HG02759 (cell line): ENCODE data around the gene PLEKHH1.

Experiments used
- ATAC-seq: cut with Tn5 transposase; IDR thresholded peaks from one replicate; pipeline ENCODE4 v1.9.1; 2021; ENCODE audit warnings: mild to moderate bottlenecking, moderate library complexity; ENCODE audit not compliant: unreplicated experiment

PLEKHH1 gene

DNA sequence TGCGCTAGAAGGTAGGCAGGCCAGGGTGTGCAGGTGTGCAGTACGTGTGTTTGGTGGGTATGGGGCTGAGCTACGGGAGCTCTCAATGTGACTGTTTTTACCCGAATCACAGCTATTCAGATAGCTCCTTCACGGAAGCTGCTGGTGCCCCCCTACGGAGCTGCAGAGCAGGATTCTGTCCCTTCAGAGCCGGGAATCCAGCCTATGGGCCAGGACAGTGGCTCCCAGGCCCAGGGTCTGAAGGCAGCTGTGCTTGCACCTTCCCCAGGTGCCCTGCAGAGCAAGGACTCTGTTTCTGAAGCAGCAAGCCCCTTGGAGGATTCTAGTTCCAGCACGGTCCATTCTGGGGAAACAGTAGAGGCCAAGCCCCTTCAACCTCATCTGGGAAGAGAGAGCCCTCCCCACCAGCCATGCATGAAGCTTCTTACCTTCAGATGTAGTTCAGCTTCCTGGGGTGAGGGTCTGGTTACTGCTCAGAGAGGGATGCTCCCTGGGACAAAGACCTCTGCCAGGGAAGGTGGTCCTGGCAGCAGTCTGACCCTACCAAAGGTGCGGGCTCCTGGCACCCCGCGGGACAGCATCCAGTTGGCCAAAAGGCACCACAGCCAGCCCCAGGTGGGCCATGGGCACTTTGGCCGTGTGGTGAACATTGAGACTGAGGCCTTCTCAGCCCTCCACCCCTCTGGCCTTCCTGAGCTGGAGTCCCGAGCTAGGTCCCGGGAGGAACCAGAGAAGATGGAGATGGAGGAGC lies 29.1 kb downstream of the PLEKHH1 start:
- no peak for ATAC-seq

DNA sequence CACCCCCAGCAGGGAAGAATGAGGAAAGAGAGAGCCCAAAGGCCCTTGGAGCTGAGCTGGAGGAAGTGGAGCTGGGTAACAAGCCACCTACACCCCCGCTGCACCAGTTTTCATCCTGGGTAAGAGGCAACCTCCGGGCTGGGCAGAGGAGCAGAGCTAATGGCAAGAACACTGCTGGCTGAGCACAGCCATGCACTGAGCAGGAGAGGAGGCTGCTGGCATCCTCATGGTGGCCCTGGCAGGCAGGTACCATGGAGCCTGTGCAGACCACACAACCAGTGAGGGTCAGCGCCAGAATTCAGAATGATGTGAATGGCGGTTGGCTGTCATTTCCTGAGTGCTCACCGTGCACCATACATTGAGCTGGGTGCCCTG lies 29.7 kb downstream of the PLEKHH1 start:
- no peak for ATAC-seq

DNA sequence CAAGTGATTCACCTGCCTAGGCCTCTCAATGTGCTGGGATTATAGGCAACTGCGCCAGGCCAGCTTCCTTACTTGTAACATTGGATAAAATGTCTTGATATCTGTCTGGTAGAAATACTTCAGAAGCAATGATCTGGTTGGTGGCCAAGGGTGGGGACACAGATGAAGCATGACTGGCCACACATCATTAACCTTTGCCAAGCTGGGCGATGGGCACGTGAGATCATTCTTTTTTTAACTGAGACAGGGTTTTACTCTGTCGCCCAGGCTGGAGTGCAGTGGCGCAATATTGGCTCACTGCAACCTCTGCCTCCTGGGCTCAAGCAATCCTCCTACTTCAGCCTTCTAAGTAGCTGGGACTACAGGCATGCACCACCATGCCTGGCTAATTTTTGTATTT lies 31.1 kb downstream of the PLEKHH1 start:
- no peak for ATAC-seq

DNA sequence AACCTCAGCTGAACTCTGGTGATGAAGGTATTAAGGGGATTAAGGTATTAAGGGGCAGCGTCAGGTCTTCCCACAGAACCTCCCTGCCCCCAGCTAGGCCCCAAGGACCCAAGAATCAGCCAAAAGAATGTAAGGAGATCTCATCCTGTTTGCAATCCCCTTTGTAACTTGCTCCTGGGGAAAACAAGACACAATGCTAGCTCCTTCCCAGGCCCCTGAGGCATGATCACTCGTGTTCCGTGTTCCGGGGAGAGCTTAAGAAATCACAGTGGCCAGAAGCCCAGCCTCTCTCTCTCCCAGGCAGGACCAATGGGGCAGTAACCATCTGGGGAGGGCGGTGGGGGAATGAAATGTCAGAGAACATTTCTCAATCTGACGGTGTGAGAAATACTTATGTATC lies 33.8 kb downstream of the PLEKHH1 start:
- ATAC-seq: no peak

DNA sequence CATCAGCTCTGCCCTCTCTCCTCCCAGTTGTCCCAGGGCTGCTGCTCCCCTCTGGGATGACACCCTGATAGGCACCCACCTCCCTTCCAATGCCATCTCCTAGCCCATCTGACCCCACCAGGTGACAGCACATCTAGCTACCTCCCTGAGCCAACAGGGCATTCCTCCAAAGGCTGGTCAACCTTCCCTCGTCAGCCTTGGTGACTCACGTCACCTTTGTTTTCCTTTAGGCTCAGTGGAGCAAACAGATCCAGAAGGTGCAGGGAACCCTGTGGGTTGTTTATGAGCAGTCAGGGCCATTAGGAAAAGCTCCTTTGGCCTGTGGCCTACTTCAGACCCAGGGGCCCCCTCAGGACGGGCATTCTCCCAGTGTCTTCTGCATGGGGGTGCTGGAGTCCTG lies 34.6 kb downstream of the PLEKHH1 start:
- no peak for ATAC-seq

DNA sequence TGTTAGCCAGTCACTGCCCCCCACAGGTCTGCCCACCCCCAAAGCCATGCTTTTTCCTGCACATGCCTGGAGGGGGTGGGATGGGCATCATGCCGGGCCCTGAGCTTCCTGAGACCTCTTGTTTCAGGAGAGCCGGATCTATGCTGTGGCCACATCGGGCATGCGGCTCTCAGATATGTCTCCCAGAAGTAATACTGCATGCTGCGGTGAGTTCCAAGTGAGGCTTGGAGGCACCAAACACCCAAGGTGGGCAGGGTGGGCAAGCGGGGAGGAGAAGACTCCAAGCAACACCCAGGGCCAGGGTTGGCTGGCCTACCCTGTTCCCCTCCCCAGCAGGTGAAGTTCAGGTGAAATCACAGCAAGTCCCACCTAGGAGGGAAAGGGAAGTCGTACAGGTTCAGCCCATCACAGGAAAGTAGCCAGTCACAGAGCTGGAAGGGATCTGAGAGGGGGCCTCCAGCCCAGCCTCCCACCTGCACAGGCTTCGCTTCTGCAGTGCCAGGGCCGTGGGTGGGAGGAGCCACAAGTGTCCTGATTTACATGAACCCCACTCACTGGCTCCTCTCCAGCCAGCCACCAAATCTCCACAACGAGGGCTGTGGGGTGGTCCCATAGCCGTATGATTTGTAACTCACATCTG lies 36.0 kb downstream of the PLEKHH1 start:
- ATAC-seq: no peak

DNA sequence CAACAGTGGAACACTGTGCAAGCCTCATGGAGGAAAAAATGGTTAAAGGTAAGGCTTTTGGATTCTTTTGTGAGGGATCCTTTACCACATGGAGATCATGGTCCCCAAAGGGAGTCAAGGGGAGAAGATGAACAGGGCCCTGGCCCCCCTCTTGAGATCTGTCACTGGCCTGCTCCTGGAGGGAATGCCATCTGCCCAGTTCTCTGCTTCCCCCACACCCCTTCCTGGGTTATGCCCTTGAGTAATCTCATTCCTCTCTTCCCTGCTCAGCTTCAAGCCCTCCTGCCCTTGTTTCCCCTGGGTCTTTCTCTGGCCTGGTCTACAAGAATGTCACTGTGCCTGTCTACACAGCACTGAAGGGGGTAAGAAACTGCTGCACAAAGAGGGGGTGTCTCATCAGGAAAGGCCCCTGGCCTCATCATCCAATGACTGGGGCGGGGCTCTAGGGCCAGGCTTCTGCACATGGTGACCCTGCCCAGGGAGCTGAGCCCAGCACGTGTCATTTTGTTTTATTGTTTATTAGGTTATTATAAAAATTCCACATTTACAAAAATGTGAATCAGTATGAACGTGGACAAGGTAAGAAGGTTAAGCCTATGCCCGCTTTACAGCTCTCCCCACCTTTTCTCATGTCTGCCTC lies 36.7 kb downstream of the PLEKHH1 start:
- ATAC-seq: no peak

DNA sequence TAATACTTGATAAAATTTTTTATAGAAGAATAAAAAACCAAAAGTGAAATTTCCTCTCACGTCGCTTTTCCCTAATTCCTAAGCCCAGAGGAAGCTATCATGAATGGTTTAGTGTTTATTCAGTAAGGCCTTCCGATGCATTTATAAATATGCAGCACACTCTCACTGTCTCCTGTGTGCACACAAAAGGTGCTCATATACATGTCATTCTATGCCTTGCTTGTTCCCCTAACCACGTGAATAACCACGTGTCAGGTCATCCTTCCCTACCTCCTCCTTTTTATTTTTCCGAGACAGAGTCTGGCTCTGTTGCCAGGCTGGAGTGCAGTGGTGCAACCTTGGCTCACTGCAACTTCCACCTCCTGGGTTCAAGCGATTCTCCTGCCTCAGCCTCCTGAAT lies 37.4 kb downstream of the PLEKHH1 start:
- no peak for ATAC-seq

DNA sequence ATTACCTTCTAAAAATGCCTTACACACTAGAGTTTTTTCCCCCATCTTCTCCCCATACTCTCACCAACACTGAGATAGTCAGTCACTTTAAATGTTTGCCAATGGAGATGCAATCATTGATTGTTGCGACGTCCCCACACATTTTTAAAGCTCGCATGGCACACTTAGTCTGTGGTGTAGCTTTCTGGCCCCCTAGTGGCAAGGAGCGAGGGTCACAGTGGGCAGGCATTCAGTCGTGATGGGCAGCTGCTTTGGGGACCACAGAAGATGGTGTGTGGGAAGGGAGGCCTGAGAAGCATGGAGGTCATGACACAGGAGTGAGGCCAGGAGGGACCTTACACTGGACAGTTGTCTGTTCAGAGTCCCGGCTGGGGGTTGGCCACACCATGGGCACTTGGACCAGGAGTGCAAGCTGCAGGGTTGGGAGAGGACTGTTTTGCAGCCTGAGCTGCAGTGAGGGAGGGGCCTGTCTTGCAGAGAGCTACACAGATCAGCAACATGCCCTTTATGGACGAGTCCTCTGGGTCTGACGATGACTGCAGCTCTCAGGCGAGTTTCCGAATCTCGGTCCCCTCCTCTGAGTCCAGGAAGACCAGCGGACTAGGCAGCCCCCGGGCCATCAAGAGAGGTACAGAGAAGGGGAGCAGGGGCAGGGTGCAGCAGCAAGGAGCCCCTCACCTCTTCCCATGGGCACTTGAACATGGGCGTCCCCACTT lies 38.3 kb downstream of the PLEKHH1 start:
- peak; percentile 82 for ATAC-seq

DNA sequence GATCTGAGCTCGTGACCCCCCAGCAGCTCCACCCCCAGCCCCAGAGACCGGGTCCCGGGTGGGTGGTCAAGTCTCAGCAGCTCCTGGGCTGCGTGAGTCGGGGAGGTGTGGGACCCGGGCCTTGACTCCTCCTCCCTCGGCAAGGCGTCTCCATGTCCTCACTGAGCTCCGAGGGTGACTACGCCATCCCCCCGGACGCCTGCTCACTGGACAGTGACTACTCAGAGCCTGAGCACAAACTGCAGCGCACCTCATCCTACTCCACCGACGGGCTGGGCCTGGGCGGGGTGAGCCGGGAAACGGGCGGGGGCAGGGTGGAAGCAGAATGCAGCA lies 38.9 kb downstream of the PLEKHH1 start:
- no peak for ATAC-seq

DNA sequence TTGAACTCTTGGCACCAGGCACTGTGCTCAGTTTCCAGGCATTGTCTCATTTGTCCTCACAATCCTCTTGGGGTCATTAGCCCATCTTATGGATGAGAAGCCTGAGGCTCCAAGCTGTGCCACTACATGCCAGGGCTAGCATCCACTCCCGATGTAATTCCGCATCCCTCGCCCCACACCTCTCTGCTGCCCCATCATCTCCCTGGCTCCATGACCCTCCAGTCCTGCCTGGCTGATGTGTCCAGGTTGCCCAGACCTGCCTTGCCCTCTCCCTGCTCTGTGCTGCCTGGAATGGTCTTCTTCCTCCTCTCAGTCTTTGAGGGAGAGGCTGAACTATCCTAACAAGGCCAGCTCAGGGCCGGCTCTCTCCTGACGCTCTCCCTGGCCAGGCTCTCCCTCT lies 39.5 kb downstream of the PLEKHH1 start:
- no peak for ATAC-seq

DNA sequence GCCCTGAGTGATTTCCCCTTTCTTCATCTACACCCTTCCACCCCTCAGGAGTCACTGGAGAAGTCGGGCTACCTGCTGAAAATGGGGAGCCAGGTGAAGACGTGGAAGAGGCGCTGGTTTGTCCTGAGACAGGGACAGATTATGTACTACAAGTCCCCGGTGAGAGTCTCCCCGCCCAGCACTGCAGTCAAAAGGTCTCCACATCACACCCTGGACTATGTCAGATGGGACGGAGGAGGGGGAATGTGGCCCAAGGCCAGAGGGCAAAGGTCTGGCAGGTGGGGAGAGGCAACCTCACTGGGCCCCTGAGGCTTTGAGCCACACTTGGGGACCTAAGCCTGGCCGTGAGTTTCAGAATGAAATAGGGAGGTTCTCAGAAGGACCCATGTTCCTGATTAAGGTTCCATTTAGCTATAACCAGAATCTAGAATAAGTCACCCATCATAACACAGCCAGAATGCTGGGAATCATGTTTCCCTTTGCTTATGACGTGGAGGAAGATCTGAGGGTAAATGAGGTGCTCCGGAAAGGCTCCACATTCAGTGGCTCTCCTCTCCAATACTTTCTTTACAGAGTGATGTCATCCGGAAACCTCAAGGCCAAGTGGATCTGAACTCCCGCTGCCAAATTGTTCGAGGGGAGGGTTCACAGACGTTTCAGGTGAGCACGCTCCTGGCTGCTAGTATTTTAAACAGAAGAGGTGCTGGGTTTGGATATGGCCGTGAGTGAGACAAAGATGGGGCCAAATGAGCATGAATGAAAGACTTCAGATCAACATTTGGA lies 40.3 kb downstream of the PLEKHH1 start:
- no peak for ATAC-seq

DNA sequence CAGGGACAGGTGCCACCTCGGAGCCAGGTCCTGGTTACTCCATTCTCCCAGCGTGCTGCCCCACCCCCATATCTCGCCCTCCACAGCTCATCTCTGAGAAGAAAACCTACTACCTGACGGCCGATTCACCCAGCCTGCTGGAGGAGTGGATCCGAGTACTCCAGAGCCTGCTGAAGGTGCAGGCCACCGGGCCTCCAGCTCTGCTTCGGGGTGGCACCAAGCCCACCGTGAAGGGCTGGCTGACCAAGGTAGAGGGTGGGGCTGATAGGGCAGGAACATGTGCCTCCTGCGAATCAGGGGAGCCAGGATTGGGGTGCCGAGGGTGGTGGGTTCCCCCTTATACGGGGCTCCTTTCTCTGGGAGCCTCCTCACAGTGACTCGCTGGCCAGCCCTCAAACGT lies 41.1 kb downstream of the PLEKHH1 start:
- no peak for ATAC-seq

DNA sequence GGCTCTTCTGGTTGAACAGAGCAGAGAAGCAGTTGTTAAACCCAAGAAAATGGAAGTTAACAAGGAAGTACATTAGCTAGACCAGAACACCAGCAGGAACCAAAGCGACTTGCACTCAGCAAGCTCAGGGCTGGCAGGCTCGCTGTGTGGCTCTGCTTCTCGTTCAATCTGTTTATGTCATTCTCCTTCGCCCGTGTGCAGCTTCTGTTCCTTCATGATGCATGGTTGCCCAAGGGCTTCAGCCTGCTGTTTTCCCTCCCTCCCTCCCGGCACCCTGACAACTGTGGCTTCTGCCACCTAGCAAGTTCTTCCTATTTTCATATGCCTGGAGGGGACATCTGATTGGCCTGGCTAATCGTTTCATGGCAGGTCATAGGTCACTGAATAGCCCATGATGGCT lies 41.7 kb downstream of the PLEKHH1 start:
- no peak for ATAC-seq

DNA sequence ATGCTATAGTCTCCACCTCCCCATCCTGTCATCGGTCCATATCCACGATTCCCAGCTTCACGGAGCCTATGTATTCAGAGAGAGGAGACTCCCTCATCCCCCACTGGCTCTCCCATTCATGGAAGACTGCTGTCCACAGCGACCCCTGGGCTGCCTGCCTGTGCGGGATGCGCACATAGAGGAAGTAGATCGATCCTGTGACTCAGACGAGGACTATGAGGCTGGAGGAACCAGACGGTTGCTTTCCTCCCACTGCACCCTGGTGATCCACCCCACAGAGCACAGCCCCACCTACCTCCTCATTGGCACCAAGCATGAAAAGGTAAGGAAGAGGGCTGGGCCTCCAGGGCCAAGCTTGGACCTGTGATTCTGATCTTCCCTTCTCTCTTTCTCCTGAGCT lies 42.6 kb downstream of the PLEKHH1 start:
- ATAC-seq: no peak

DNA sequence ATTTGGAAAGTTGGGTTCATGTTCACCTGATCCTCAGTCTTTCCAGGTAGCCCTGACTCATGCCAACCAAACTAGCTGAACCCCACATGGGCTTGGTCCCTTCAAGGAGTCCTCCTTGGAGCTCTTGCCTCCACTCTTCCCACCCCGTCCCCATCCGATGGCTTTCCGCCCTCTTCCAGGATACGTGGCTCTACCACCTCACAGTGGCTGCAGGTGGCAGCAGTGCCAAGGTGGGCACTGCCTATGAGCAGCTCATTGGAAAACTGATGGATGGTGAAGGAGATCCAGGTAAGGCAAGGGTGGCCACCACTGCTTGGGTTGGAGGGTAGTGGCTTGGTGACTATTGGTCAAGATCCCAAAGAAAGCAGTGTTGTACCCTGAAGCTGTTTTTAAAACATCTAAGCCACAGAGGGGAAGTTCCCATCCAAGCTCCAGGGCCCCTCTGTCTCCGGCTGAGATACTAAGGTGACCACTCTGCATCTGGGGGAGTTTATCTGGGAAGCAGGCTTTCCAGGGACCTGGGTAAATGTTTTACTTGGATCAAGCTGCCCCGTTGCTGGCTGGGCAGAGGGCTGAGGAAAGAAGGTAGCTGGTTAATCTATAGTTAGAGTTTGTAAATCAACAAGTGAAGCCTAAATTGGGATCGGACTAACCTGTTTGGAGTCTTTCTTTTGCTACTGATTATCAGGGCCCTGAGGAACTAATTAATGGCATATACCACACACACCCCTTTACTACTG lies 43.3 kb downstream of the PLEKHH1 start:
- no peak for ATAC-seq

DNA sequence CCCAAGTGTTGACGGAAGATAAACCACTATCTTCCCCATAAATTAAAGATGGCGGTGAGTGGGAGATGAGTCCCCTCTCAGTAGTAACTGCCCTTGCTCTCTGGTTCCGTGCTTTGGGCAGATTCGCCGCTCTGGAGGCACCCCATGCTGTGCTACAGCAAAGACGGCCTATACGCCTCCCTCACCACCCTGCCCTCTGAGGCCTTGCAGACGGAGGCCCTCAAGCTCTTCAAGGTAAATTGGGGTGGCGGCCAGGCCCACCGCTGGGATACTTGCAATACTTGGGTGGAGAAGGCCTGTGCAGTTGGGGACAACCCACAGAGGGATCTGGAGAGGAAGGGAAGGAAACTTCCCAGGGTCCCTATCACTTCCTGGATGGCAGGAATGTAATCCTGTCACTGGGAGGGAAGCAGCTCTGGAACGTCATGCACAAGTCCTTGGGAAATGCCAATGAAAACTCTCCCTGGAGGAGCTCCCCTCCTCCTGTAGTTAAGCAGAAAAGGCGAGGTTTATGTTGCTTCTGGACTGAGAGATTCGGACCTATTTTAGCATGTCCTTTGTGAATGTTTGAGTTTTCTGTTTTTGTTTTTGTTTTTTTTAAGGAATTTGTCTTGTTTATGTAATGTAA lies 44.2 kb downstream of the PLEKHH1 start:
- no peak for ATAC-seq

DNA sequence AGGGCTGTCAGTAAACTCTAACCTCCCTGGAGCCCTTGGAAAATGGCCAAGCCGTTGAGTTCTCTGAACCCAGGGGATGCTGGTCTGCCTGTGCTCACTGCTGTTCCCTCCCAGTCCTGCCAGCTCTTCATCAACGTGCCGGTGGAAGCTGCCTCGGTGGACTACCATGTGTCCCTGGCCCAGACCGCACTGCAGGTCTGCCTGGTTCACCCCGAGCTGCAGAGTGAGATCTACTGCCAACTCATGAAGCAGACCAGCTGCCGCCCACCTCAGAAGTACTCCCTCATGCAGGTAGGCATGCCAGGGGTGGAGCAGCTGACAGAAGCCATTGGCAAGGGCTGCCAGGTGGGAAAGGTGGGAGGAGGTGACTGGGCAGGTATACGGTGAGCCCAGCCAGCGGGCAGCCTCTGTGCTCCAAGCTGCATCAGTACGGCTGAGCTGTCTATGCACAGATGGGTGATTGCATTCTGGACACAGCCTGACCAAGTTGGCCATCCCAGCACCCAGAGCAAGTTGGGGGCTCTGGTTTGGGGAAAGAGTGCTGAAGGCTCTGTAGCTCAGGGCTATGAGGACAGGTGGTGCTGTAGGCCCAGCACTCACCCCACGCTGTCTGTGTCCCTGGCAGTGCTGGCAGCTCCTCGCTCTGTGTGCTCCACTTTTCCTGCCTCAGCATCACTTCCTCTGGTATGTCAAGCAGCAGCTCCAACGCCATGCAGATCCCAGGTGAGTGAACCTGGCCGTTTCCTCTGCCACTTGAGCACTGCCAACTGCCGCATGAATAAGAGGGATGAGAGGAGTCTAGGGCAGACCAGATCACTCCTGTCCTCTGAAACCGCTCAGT lies 45.0 kb downstream of the PLEKHH1 start:
- ATAC-seq: no peak

DNA sequence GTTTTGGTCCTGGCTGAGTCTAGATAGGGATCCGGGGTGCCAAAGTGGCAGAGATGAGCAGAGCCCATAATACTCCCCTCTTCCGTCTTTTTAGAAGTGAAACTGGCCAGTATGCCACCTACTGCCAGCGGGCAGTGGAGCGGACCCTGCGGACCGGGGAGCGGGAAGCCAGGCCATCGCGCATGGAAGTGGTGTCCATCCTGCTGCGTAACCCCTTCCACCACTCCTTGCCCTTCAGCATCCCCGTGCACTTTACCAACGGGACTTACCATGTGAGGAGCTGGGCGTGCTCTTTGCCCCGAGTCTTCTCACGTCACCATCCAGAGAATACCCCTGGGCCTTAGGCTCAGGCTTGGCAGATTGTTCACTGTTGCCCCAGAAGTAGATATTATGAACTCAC lies 46.0 kb downstream of the PLEKHH1 start:
- no peak for ATAC-seq
